RPMI8226 (cell line): ENCODE measurements around the gene GRIA1.

Source experiments
- DNase-seq: peaks from one replicate; pipeline ENCODE4 v3.0.0-alpha.2; 2015

GRIA1 gene

DNA sequence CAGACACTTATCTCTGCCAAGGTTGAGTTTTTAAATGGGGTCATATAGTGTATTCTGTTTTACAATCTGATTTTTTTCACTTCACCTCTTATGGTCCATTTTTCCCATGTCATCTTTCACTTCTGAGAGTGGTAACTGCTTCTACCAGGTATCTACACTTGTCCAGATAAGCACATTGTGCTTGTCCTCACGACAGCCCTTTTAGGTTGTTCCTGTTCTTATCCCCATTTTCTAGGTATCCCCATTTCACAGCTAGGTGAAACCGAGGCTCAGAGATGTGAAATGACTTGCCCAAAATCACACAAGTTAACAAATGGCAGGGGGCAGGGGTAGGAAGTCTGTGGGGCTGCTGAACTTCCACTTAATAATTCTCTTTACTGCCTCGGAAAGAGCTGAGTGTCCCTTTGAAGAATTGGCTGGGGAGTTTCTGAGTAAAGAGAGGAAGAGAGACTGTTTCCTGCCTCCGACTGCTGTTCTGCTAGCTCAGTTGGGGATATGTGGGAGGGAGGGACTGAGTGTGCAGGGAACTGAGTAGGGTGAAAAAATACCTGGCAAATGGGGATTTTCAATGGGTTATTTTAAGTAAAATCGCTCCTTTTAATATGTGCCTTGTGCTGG lies 255.4 kb downstream of the GRIA1 start:
- DNase-seq, result no peak

DNA sequence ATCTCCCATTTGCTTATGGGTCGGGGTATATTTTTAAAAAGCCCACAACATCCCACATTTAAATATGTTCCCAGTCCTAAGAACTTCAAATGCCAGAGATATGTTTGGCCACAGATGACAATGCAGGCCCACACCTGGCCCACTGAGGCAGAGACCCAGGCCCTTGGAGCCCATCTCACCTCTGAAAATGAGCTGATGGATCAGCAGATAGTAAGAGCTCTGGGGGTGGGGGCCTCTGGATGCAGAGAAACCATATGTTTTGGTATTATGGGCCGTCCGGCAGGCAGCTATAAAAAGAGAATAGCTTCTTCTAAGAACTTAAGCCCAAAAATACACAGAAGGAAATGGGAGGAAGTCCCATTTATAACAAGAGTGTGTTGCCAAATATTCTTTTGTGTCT lies 256.0 kb downstream of the GRIA1 start:
- DNase-seq, result no peak

- no peak for DNase-seq
These were observed 258.4 kb downstream of the GRIA1 start for GRCh38 chr5:153748823-153749222.

GRCh38 chr5:153749960-153750359 lies 259.5 kb downstream of the GRIA1 start:
- DNase-seq, result no peak

DNA sequence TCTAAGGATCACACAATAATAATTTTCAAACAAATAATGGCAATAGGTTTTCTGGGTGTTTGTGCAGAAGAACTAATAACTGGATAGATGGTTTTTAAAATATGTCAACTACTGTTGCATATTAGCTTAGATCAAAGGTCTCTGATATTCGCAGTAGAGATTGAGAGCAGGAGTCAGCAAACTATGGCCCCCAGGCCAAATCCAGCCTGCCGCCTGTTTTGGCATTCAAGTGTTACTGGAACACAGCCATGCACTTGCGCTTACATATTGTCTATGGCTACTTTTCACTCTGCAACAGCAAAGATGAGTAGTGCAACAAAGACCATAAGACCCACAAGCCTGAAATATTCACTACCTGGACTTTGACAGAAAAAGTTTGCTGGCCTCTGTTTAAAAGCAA lies 260.8 kb downstream of the GRIA1 start:
- no peak for DNase-seq

DNA sequence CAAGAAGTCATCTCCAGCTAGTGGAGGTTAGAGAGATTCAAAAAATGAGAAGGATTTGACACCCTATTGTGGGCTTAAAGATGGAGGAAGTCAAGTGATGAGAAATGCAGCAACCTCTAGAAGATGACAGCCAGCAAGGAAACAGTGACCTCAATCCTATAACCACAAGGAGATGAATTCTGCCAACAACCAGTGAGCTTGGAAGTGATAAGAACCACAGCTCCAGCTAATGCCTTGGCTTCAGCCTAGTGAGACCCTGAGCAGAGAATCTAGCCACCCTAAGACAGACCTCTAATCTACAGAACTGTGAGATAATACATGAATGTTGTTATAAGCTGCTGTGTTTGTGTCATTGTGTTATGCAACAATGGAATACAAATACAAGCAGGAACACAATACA lies 262.4 kb downstream of the GRIA1 start:
- no peak for DNase-seq

DNA sequence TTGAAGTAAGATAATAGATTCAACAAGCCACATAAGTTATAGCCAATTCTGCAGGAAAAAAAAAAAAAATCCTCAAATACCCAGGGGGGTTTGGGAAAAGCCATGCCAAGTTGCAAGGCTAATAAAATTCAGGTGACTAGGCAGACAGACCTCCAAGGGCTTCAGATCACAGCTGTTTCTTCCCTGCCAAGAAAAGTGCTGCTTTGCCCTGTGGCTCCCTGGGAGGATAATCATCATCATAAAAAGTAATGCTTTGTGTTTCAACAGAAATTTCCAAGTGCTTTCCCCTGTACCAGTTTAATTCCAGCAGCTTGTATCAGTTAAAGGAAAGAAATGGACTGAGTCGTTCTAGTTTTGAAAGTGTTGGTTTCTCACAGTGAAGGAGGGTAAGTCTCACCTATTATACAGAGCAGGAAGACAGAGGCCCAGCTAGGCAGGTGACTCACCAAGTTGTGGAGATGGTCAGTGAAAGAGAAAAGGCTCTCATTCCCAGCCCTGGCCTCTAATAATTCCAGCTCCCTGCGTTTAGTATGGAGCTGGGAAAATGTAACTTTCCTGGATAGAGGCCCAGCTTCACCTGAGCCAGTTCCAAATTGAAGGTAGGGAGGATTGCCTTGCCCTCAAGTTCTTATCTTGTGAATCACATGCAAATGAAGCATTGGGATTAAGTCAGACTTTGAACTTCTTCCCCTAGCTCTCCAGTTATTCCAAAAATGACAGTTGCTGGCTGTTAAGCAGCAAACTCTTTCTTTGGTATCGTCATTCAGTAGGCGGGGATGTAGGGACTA lies 263.4 kb downstream of the GRIA1 start:
- DNase-seq, result no peak

DNA sequence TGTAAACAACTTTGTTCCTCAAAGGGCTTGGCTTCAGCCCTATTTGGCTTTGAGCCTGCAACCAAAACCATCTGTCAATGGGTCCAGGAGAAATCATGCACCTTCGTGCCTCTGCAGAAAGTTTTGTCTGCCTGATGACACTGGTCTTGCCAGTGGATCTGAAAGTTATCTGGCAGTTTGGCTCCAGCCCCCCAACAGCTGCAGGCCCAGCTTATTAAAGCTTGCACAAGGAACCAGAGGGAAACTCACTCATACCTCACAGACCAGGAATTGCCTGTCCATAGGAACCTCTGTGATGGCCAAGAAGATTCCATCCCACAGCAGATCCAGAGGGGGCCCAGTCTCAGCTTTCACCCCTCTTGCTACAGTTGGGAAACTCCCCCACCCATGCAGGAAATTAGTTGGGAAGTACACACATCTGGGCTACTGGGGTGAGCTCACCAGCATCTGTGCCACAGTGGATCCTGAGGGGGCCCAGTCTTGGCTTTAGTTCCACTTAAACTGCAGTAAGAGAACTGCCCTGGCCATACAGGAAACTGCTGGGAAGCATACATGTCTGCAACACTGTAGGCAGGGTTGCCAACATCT lies 265.5 kb downstream of the GRIA1 start:
- DNase-seq, result no peak

GRCh38 chr5:153756540-153756939 lies 266.1 kb downstream of the GRIA1 start:
- no peak for DNase-seq

- DNase-seq, result no peak
These were observed 275.5 kb downstream of the GRIA1 start for GRCh38 chr5:153765987-153766386.

DNA sequence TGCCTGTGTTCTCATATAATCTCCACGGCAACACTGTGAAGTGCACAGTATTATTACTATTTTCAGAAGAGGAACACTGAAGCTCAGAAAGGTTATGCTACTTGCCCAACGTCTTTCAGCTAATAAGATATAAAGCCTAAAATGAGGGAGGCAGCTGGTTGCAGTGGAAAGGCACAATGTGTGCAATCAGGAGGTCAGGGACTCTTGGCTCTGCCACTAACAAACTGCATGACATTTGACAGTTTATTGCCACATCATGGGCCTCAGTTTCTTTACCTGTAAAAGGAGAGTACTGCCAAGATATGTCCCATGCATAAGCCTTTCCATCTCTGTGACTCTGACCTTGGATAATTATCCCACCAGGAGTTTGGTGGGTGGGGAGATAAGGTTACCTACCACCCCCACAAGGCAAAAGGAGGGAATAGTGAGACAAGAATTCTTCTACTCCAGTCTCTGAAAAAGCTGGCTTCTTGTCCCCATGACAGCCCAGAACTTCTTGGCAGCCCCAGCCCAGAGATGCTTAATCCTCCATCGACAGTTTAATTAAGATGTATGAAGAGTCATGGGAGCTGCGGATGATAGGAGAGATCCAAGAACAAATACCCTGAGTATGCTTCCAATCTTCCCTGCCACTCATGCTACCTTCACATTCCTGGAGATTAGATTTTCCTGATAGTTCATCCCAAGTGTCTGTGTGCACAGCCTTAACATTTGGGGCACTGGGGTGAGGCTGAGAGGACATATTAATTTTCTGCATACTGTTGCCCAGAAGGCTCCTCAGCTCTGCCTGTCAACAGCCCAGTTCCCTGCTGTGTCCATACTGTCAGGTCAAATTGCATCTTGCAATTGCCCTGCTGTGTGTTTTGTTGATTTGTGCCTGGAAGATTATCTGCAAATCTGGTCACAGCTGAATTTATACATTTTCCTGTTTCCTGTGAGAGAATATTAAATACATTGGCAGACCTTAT lies 277.0 kb downstream of the GRIA1 start:
- no peak for DNase-seq

- DNase-seq, result no peak
These were observed 279.6 kb downstream of the GRIA1 start for GRCh38 chr5:153770066-153770465.

- no peak for DNase-seq
These were observed 284.2 kb downstream of the GRIA1 start for GRCh38 chr5:153774686-153775085.

- no peak for DNase-seq
These were observed 285.5 kb downstream of the GRIA1 start for GRCh38 chr5:153775923-153776322.

GRCh38 chr5:153777681-153778581 lies 287.5 kb downstream of the GRIA1 start:
- DNase-seq, result no peak

- DNase-seq, result no peak
These were observed 289.4 kb downstream of the GRIA1 start for GRCh38 chr5:153779836-153780235.

- DNase-seq, result no peak
These were observed 290.6 kb downstream of the GRIA1 start for GRCh38 chr5:153780876-153781705.

- DNase-seq, result no peak
These were observed 292.3 kb downstream of the GRIA1 start for GRCh38 chr5:153782589-153783361.

- DNase-seq, result no peak
These were observed 292.8 kb downstream of the GRIA1 start for GRCh38 chr5:153783362-153783658.

DNA sequence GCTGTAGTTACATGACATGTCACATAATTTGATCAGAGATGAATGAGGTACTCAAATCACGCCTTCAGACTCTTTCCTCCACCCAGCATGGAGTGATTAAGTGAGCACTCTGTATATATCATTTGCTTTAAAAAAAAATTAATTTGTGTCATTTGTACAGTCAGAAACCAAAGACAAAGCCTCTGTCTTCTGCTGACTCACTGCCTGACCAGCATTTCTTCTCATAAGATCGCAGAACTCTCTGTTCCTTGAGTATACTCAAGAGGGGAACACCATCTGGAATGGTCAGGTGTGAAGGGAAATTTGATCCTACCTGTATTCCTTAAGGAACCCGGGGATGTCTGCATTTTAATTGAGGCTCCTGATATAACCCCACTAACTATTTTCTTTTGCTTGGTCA lies 293.8 kb downstream of the GRIA1 start:
- no peak for DNase-seq

DNA sequence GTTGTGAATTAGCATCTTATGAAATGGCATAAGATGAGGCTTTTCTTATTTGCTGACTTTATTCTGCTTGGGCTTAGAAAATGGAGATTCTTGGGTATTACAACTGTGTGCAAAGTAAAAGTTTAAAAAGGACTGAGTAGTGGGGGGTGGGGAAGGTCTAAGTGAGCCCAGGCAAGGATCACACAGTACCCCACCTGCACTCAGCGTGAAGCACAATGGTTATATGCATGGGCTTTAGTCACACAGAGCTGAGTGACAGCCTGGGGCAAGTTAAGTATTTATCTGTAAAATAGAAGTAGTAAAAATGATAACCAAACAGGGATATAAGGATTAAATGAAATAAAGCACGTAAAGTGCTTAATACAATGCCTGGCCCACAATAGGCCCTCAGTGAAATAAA lies 300.9 kb downstream of the GRIA1 start:
- no peak for DNase-seq
